NCI-H2107 treated with DMSO at 0.1 percent for 48 hours (cell line): ENCODE data around the gene OR9A2.

Experiments
- DNase-seq: peaks from one replicate; lab custom pipeline; 2025; ENCODE audit not compliant: unreplicated experiment; lab: John Stamatoyannopoulos, UW

OR9A2 gene

DNA sequence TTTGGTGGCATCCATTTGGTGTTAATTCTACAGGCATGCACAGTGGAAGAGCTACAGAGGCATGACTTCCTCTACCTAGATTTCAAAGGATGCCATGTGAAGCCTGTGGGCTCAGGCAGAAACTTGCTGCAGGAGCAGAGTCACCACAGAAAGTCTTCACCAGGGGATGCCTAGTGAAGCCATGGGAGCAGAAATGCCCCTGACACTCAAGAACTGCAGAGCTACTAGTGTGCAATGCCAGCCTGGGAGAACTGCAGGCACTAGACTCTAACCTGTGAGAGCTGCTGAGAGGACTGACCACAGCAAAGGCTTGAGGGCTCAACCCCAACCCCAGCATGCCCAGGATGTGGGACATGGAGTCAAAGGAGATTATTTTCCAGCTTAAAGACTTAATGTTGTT lies 3.9 kb downstream of the OR9A2 start:
- no peak for DNase-seq

DNA sequence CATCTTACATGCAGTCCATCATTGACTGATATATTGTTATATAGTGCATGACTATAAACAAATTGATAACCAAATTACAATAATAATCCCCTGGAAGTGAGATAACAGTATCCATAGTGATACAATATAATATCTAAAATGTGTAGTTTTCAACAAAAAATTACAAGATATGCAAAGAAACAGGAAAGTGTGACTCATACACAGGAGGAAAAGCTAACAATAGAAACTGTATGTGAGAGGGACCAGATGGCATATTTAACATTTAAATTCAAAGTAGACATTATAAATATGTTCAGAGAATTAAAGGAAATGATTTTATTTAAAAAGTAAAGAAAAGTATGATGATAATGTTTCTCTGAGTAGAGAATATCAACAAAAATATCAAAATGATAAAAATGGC lies 8.0 kb downstream of the OR9A2 start:
- no peak for DNase-seq

DNA sequence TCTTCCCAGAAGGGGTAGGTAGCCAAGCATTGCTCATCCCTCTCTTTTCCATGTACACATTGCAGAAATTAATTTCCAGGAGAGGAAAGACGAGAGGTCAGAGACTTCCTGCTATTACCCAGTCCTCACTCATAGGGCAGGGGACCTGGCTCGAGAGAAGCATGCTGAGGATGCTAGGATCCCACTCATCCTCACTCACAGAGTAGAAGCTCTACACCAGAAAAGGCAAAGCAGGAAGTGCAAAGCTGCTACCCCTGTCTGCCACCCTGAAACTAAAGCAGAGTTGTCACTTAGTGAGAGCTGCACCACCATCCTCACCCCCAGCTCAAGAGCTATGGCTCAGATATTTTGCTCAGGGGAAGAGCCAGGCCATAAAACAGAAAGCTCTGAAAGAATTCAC lies 9.9 kb downstream of the OR9A2 start:
- no peak for DNase-seq

- no peak for DNase-seq
Measured at GRCh38 chr7:143015926-143016490, 10.9 kb downstream of the OR9A2 start.

GRCh38 chr7:143015084-143015483 lies 11.8 kb downstream of the OR9A2 start:
- no peak for DNase-seq

GRCh38 chr7:143013893-143014292 lies 13.0 kb downstream of the OR9A2 start:
- no peak for DNase-seq

DNA sequence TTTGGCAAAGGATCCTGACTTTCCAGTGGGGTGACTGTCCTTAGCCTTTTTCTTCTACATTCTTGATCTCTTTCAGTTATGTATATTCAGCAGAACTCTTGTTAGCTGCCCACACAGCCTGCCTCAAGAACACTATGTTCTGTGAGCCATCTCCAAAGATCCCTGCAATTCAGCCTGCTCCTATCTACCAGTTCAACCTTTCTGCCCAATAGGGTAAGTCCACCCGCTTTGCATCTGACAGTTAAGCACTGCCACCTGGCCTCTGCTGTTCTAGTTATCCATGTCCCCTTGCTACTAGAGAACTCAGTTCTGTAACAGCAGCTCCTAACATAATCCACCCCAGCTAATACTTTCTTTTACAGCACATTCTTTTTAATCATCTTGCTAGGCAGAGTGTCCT lies 13.5 kb downstream of the OR9A2 start:
- no peak for DNase-seq

DNA sequence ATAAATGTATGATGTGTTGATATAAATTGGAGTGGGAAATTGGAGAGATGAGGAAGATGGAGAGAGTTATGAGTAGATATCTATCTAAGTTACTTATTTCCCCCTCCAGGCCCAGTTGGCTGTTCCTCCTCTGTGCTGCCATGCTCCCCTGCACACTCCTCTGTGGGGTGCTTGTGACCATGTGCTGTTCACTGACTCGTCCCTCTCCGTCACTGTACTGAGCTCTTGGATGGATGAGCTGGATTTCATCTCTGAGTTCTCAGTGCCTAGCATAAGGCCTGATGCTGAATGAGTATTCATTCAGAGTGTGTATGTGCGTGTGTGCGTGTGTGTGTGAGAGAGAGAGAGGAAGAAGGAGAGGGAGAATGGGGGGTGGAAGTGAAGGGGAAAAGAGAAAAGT lies 14.5 kb downstream of the OR9A2 start:
- no peak for DNase-seq

DNA sequence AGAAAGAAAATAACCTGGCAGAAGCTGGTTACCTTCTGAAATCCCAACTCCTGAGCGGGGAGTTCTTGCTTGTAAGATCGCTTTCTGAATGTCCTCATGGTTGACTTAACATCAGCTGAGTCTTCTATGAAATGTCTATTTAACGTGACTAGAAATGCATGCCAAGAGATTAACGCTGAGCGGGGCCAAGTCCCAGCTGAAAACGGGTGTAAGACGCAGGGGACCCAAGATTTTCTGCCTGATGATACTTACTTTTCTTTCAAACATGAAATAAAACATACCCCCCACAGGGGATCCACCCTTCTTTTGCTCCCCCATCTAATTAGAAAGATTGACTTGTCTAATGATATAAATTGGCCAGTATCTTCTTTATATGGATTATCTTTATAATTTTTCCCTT lies 14.9 kb downstream of the OR9A2 start:
- DNase-seq, result no peak

DNA sequence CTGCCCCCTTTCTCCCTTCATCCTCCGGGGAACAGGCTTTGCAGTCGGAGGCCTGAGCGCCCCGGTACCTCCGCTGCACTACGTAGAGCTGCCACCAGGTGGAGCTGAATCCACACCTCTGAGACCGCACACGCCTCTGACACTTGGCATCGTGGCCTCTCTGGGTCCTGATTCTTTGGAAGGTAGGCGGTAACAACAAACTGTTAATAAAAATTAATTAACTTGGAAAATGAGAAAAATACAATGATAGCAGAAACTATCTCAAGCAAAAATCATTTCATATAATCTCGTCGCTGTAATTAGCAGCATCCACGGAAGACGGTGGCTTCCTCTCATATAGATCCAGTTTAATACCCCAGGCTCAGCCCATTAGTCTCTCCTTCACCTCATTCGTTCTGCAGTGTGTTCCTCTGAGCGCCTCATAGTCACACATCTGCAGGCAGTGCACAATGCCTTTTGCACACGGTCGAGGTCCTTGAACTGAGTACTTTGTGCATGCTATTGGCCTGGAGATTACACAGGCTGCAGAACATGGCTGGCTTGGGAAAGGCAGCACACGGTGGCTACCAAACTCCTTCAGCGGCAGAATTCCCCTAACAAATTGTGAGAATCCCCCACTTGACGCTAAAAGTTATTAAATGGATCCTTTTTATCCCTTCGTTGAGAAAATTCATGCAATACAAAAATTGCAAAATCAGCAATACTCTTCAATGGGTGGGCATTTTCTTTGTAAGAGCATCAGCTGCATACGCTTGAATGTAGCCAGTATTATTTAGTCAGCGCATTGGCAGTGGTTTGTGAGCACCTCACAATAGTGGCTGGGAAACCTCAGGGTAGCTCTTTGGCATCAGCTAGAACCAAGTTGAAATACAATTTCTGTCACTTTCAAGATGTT lies 18.7 kb downstream of the OR9A2 start:
- peak; percentile 36 for DNase-seq

- DNase-seq, result no peak
Measured at GRCh38 chr7:143005632-143006260, 21.2 kb downstream of the OR9A2 start.

DNA sequence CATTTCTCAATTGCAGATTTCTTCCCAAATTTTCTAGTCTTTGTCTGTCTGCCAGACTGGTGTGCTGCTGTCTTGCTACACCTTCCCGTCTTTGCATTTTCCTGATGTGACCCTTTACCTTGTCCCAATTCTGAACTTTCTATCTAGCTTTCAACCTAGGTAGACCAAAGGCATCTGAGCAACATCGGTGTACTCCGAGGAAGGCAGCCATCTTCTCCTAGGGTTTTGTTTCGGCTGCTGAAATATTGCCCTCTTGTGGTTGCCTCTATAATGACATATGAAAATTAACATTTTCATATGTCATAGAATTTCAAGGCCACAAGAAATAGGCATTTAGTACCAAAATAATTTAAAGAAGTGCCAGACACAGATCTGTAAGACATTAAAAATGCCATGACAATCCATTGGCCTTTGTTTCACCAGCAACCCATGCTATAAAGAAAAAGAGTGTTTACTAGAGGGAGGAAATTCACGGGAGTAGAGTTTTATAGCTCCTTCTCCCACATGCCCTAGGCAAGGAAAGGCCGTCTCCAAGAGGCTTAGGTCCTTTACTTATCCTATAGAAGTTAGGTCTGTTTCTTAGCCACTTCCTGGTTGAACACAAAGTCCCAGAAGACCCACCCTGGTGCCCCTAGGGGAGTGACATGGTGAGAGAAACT lies 23.4 kb downstream of the OR9A2 start:
- DNase-seq, result peak; percentile 41

GRCh38 chr7:143002898-143003297 lies 24.0 kb downstream of the OR9A2 start:
- DNase-seq, result no peak

- no peak for DNase-seq
Measured at GRCh38 chr7:143002106-143002505, 24.8 kb downstream of the OR9A2 start.

DNA sequence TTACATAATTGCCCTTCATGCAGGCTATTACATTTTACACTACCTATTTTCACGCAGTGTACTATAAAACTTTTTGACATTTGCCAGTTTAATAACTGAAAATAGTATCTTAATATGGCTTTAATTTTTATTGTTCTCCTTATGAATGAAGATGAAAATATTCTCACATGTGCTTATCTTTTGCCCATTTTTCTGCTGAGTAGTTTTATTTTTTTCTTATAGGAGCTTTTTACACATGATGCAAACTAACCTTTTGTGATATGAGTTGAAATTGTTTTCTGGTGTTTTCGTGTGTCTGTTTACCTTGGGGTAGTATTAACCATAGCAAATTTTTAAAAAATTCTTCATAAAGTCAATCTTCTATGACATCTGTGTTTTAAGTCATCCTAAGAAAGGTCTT lies 26.3 kb downstream of the OR9A2 start:
- no peak for DNase-seq

- DNase-seq, result no peak
Measured at GRCh38 chr7:142999793-143000192, 27.1 kb downstream of the OR9A2 start.

- no peak for DNase-seq
Measured at GRCh38 chr7:142998966-142999365, 28.0 kb downstream of the OR9A2 start.

- DNase-seq, result no peak
Measured at GRCh38 chr7:142997456-142997989, 29.4 kb downstream of the OR9A2 start.

GRCh38 chr7:142992427-142992826 lies 34.5 kb downstream of the OR9A2 start:
- DNase-seq, result no peak

DNA sequence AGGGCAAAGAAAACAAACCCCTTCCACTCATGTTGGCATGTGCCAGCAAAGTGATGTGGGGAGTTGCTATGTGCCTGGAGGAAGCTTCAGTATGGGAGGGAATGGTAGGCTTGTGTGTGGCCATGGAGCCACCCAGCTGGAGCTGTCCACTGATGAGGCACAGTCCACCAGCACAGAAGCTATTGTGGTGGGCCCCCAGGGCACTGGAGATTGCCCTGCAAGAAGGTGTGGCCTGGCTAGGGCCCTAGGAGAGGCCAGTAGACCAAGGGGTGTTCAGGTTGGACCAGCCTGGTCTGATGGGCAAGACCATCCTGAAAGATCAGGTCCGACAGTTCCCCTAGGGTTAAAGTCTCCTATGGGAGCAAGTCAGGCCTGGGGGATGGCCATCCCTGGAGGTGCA lies 42.6 kb downstream of the OR9A2 start:
- DNase-seq, result no peak

GRCh38 chr7:142983825-142984224 lies 43.1 kb downstream of the OR9A2 start:
- DNase-seq, result no peak
